NT2/D1 (cell line): ENCODE measurements around the gene PRX.

Source experiments
- SUZ12 ChIP-seq: IDR thresholded peaks from 2 replicates; pipeline ENCODE4 v1.6.1; 2011; ENCODE audit not compliant: insufficient read length, insufficient read depth; ENCODE audit errors: extremely low read depth
- YY1 ChIP-seq: IDR thresholded peaks from 2 replicates; pipeline ENCODE4 v1.6.1; 2011; ENCODE audit not compliant: insufficient read length, insufficient read depth
- ZNF274 ChIP-seq: IDR thresholded peaks from 2 replicates; pipeline ENCODE4 v1.6.1; 2011; ENCODE audit warnings: mild to moderate bottlenecking, low read depth, low read length

DNA sequence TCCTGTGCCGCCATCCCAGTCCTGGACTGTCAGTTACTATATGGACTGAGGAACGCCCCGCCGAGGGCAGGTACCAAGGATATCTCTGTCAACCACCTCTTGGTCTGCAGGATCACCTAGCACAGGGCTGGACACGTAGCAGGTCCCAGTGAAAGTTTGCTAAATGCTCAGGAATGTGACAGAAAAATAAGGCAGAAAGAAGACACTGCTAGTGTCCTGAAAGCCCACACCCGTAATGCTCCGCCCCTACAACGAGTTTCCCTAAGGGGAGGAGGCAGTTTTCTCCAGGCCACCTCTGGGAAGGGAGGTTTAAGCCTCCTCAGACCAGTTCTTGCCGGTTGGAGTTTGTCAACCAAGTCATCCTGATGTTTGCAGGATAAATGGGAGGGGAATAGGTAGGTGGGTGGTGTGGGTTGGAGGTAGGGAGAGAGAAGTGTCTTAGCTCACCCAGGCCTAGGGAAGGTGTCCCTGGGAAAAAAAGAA is 32.6 kb upstream of the PRX start:
- TF ChIP-seq YY1 (no peak), ZNF274 (no peak), SUZ12 (no peak)
